HUES64 (cell line): Measurements from ENCODE around the gene NLN.
"Not testable (repeated sequence)": the region's sequence is repeated elsewhere in the genome, so short reads cannot be mapped to it uniquely, and the experiment has no call there.

ENCODE experiments used
- H3K27ac ChIP-seq: 2 replicates; pipeline ENCODE4 v1.7.0; 2013; ENCODE audit warnings: low read depth, low read length, inconsistent platforms
- H3K27me3 ChIP-seq: 2 replicates; pipeline ENCODE4 v1.6.1; 2013; ENCODE audit warnings: mild to moderate bottlenecking, low read length; ENCODE audit not compliant: insufficient read depth
- H3K36me3 ChIP-seq: 2 replicates; pipeline ENCODE4 v1.6.1; 2013; ENCODE audit warnings: mild to moderate bottlenecking, low read length; ENCODE audit not compliant: insufficient read depth
- H3K4me1 ChIP-seq: 2 replicates; pipeline ENCODE4 v1.6.1; 2013; ENCODE audit warnings: mild to moderate bottlenecking, low read length, moderate library complexity; ENCODE audit not compliant: insufficient read depth
- H3K4me3 ChIP-seq: 2 replicates; pipeline ENCODE4 v1.5.1; 2013; ENCODE audit warnings: mild to moderate bottlenecking, low read length, moderate library complexity
- H3K9ac ChIP-seq: 2 replicates; pipeline ENCODE4 v1.6.1; 2013; ENCODE audit warnings: mild to moderate bottlenecking, low read depth, low read length
- H3K9me3 ChIP-seq: 2 replicates; pipeline ENCODE4 v1.6.1; 2013; ENCODE audit warnings: low read depth, low read length; ENCODE audit not compliant: insufficient read depth
- WGBS: fragments of 150-250, 120-280 bp; methylation state at CpG from one replicate; pipeline ENCODE4 v1.1.7; 2013; ENCODE audit warnings: missing lambda C conversion rate; 5-methylcytosine and 5-hydroxymethylcytosine counted together

Gene NLN

DNA sequence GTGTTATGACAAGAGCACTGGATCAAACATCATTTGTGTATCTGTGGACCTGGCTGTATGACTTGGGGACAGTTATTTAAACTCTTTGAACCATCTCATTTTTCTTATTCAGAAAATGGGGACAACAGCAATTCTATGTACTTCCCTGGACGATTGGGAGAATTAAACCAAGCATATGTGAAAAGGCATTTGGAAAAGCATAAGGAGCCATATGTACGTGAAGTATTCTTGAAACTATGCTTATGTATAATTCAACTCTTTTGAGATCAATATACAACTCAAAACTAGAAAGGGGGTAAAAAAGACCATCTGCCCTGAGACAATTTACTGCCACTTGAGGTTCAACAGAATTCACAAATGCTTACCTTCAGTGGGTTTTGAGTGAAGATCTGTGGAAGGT is 75.5 kb downstream of the NLN start:
- Histone ChIP-seq H3K4me3 (no peak overlapping the region), H3K9ac (no peak overlapping the region), H3K9me3 (peaks cover 10% of the 10 kb centered on the region), H3K27me3 (no peaks in the 10 kb centered on the region), H3K27ac (no peak overlapping the region), H3K36me3 (peaks cover 88% of the 10 kb centered on the region), H3K4me1 (peaks cover 3% of the 10 kb centered on the region; the same call in 1 of the 2 replicates)
- WGBS = 94% methylated on average over 2 of the region's 2 CpGs

DNA sequence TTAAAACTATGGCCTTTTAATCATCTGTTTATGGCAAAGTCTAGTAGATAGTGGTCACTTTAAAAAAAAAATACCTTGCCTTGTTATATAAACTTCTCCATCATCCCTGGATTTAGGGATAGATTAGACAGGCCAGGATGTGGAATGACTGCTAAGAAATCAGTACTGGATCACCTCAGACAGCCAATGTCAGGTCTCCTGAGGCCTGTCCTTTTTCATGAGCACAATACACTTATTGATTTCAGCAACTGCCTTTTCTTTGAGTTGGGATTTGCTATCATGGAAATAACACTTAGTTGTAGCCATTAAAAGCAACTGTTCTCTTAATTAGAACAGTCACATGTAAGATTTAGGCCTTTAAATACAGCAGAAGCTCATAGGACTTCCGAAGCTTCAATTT is 77.9 kb downstream of the NLN start:
- 90% methylated on average over 1 of the region's 1 CpG for WGBS
- H3K36me3 ChIP-seq = peaks cover 87% of the 10 kb centered on the region
- H3K9ac ChIP-seq = no peak overlapping the region
- no peak overlapping the region for H3K27ac ChIP-seq
- H3K4me1 ChIP-seq = peaks cover 3% of the 10 kb centered on the region; the same call in 1 of the 2 replicates
- H3K27me3 ChIP-seq = no peaks in the 10 kb centered on the region
- H3K9me3 ChIP-seq = peaks cover 17% of the 10 kb centered on the region
- H3K4me3 ChIP-seq = no peak overlapping the region

DNA sequence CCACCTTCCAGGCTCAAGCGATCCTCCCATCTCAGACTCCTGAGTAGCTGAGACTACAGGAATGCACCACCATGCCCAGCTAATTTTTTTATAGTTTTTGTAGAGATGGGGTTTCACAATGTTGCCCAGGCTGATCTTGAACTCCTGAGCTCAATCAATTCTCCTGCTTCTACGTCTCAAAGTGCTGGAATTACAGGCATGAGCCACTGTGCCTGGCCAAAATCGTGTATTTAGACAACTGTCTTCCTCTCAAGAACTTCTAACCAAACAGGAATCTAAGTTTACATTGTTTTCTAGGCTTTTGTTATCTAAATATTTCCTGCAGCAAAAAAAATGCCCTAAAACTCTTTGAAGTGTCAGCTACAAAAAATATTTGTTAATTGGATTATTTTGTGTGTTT is 78.8 kb downstream of the NLN start:
- H3K9me3 ChIP-seq = peaks cover 17% of the 10 kb centered on the region
- no peak overlapping the region for H3K9ac ChIP-seq
- H3K4me3 ChIP-seq = no peak overlapping the region
- 91% methylated on average over 3 of the region's 3 CpGs for WGBS
- no peaks in the 10 kb centered on the region for H3K27me3 ChIP-seq
- H3K27ac ChIP-seq = 0 out of 2 replicates have a peak overlapping the region, but pooled peaks have one; percentile 19
- peaks cover 90% of the 10 kb centered on the region for H3K36me3 ChIP-seq
- peaks cover 3% of the 10 kb centered on the region; the same call in 1 of the 2 replicates for H3K4me1 ChIP-seq

DNA sequence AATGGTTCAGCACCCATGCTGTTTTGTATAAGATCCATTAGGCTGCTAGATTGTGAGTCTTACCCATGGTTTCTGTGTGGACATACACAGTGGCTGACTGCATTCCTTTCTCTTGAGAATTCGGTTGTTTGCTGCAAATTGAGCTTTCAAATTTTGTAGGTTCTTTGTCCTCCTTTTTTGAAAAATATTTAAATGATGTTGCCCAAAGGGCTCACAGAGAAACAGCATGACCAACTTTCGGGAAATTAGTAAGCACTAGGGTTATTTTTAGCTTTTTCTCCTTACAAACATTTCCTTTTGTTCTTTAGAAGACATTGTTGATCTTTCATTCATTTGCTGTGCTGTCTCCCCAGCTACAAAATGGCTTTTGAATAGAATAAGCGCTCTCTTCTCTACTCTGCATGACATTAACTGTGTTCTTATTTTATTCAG is 79.4 kb downstream of the NLN start:
- H3K4me1 ChIP-seq = peaks cover 3% of the 10 kb centered on the region; the same call in 1 of the 2 replicates
- WGBS = 83% methylated on average over 3 of the region's 3 CpGs
- peaks cover 17% of the 10 kb centered on the region for H3K9me3 ChIP-seq
- no peak overlapping the region for H3K4me3 ChIP-seq
- no peaks in the 10 kb centered on the region for H3K27me3 ChIP-seq
- H3K27ac ChIP-seq = 0 out of 2 replicates have a peak overlapping the region, but pooled peaks have one; percentile 19
- peaks cover 90% of the 10 kb centered on the region for H3K36me3 ChIP-seq
- no peak overlapping the region for H3K9ac ChIP-seq

DNA sequence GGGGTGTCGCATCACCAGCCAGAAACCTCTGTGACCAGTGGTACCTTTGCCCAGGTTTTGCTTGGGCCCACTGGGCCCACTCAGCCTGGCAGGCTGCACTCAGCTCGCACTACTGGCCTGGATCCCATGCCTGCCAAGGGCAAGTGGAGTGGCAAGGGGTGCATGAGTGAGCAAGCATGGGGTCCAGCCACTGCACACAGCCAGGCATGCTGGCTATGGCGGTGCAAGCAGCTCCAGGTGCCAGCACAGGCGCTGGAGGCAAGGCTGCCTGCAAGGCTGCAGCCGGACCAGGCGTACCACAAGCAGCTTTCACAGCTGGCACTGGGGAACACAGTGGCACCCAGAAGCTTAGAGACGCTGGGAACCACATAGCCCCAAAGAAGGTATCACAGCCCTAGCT is 80.1 kb downstream of the NLN start:
- Histone ChIP-seq H3K4me1 (peaks cover 3% of the 10 kb centered on the region; the same call in 1 of the 2 replicates), H3K36me3 (peaks cover 88% of the 10 kb centered on the region)

DNA sequence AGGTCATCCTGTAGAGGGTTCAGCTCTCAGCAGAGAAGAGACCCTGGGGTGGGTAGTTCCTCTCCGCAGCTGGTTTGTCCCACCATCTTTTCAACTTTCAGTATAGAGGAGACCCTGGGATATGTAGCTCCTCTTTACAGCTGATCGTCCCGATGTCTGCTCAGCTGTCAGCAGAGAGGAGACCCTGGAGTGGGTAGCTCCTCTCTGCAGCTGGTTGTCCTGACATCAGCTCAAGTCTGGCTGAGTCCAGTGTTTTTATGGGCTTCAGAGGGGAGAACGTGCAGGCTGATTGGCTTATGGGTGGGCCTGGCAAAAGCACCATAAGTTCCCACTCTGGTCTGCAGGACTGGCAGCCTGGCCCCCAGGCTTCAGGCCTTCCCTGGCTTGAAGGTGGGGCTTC is 80.8 kb downstream of the NLN start:
- H3K9ac ChIP-seq = no peak overlapping the region
- H3K4me3 ChIP-seq = no peak overlapping the region
- H3K4me1 ChIP-seq = peaks cover 3% of the 10 kb centered on the region; the same call in 1 of the 2 replicates
- no peak overlapping the region for H3K27ac ChIP-seq
- peaks cover 84% of the 10 kb centered on the region for H3K36me3 ChIP-seq
- H3K27me3 ChIP-seq = no peaks in the 10 kb centered on the region
- WGBS = 98% methylated on average over 4 of the region's 4 CpGs
- peaks cover 17% of the 10 kb centered on the region for H3K9me3 ChIP-seq

More for the DNA sequence above, 80.1 kb downstream of the NLN start:
- Histone ChIP-seq H3K9me3 (peaks cover 17% of the 10 kb centered on the region), H3K4me3 (no peak overlapping the region), H3K27me3 (no peaks in the 10 kb centered on the region), H3K9ac (no peak overlapping the region), H3K27ac (no peak overlapping the region)
- WGBS = 97% methylated on average over 7 of the region's 7 CpGs

DNA sequence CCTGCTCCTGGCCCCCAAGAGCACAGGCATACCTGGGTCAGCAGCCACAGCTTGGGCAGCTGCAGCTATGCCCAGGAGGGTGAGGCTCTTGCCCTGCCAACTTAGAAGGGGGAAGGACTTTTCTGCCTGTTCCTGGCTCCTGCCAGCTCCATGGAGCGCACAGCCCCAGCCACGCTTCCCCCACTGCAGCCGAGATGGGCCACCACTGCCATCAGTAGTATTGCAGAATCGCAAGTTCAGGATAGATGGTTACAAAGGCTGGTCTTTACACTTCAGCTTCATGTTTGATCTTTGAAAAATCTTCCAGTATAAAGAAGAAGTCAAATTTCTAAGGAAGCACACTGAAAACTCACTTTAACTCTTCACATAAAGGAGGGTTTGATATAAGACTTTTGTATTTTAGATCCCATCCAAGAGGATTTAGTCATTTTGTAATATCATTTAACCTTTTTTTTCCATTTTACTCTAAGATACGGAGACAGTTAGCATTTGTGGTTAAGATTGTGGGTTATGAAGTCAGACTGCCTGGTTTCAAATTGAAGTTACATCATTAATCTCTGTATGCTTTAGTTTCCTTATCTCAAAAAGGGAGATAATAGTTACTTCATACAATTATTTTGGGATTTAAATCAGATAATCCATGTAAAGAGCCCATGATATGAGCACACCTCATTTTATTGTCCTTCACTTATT is 81.8 kb downstream of the NLN start:
- no peak overlapping the region for H3K9ac ChIP-seq
- H3K36me3 ChIP-seq = peaks cover 77% of the 10 kb centered on the region
- no peaks in the 10 kb centered on the region for H3K27me3 ChIP-seq
- peaks cover 17% of the 10 kb centered on the region for H3K9me3 ChIP-seq
- H3K4me3 ChIP-seq = no peak overlapping the region
- no peak overlapping the region for H3K27ac ChIP-seq
- over 99% methylated on average over 5 of the region's 5 CpGs for WGBS
- peaks cover 6% of the 10 kb centered on the region; the same call in 1 of the 2 replicates for H3K4me1 ChIP-seq

DNA sequence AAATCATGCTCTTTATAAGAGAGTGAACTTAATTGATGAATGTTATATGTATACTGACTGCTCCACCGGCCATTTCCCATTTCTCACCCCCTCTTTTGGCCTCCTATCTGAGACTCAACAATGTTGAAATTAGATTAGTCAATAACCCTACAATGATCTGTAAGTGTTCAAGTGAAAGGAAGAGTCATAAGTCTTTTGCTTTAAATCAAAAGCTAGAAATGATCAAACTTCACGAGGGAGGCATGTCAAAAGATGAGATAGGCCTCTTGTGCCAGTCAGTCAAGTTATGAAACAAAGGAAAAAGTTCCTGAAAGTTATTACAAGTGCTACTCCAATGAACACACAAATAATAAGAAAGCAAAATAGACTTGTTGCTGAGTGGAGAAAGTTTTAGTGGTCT is 83.1 kb downstream of the NLN start:
- Histone ChIP-seq H3K27ac (no peak overlapping the region), H3K27me3 (no peaks in the 10 kb centered on the region), H3K9me3 (peaks cover 17% of the 10 kb centered on the region), H3K9ac (no peak overlapping the region), H3K4me1 (peaks cover 6% of the 10 kb centered on the region; the same call in 1 of the 2 replicates), H3K36me3 (peaks cover 81% of the 10 kb centered on the region), H3K4me3 (no peak overlapping the region)
- 100% methylated on average over 1 of the region's 2 CpGs for WGBS

DNA sequence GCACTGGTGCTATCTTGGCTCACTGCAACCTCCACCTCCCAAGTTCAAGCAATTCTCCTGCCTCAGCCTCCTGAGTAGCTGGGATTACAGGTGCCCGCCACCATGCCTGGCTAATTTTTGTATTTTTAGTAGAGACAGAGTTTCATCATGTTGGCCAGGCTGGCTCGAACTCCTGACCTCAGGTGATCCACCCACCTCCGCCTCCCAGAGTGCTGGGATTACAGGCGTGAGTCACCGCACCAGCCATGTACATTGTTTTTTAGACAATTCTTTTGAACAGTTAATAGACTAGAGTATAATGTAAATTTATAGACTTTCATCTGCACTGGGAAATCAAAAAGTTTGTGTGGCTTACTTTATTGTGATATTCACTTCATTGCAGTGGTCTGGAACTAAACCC is 85.5 kb downstream of the NLN start:
- not testable (repeated sequence) for H3K9ac ChIP-seq, H3K27ac ChIP-seq, H3K9me3 ChIP-seq, H3K4me3 ChIP-seq, H3K27me3 ChIP-seq, H3K4me1 ChIP-seq
- 97% methylated on average over 5 of the region's 5 CpGs for WGBS
- peaks cover 85% of the 10 kb centered on the region for H3K36me3 ChIP-seq

DNA sequence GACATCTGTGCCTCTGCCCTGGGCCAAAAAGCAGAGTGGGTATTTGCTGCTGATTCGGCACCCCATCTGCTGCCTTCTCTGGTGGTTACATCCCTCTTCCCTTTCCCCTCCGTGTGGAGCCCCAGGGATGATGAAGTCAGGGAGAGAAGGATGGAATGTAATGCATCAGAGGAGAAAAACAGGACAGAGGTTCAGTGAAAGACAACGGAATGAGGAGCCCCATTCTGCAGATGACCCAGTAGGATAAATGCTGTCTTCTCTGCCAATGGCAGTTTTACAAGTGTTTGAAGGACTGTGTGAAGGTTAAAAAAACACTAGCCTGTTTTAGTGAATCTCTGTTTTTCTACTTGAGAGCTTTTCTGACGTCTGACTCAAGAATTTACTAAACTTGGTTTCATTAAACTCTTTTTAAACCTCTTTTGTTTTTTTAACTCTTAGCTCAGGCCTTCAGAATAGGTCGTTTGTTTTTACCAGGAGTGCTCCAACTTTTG is 86.3 kb downstream of the NLN start:
- 0 out of 2 replicates have a peak, but pooled peaks cover 3% of the 10 kb centered on the region for H3K4me1 ChIP-seq
- H3K9ac ChIP-seq = no peak overlapping the region
- H3K27me3 ChIP-seq = no peaks in the 10 kb centered on the region
- no peak overlapping the region for H3K27ac ChIP-seq
- peaks cover 85% of the 10 kb centered on the region for H3K36me3 ChIP-seq
- 80% methylated on average over 5 of the region's 5 CpGs for WGBS
- no peaks in the 10 kb centered on the region for H3K9me3 ChIP-seq
- no peak overlapping the region for H3K4me3 ChIP-seq

DNA sequence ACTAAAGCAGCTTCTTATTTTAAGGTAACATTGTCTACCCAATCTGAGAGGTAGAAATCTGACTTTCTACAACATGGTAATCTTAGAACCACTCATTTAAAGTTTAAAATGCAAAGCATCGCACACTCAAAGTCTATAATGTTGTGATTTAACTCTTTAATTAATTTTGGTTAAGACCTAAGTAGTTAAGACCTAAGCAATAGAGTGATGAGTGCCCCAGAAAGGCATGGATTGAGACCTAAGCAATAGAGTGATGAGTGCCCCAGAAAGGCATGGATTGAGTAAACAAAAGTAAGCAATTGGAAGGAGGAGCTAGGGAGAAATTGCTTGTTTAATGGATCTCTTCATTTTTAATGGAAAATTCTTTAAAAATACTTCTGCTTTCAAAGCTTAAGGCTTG is 86.8 kb downstream of the NLN start:
- H3K27ac ChIP-seq = no peak overlapping the region

More for the DNA sequence above, 86.8 kb downstream of the NLN start:
- Histone ChIP-seq H3K27me3 (no peaks in the 10 kb centered on the region), H3K9ac (no peak overlapping the region), H3K36me3 (peaks cover 85% of the 10 kb centered on the region), H3K4me3 (no peak overlapping the region), H3K9me3 (no peaks in the 10 kb centered on the region), H3K4me1 (0 out of 2 replicates have a peak, but pooled peaks cover 3% of the 10 kb centered on the region)
- WGBS = 100% methylated on average over 1 of the region's 1 CpG
